A549 (cell line): ENCODE data around the gene ENO1. TPM values are rescaled to one million over a fixed set of nuclear protein-coding genes. Genes with fewer than 3 reads are reported as not detected.

ENCODE experiments used
- ATAC-seq, 2 experiments: fragments of 200-7000 bp in 1 of 2; fragments of >200 bp in 1 of 2; cut with Nextera tagmentation in 1 of 2; cut with Tn5 transposase in 1 of 2; 3 replicates each; pipeline versions ENCODE4 v1.8.0 to v1.9.1; 2018 to 2020; ENCODE audit warnings: mild to moderate bottlenecking in 1 of 2, moderate library complexity in 1 of 2
- CTCF ChIA-PET: fragments of 300-600 bp; sonication (Branson Sonifier 250); formaldehyde crosslinking; extraction: SDS; loops from one replicate; lab custom pipeline; 2021; ENCODE audit warnings: antibody characterized with exemption, inconsistent platforms; lab: Yijun Ruan, JAX
- POLR2A ChIA-PET: fragments of 350-600 bp; formaldehyde crosslinking; extraction: SDS; loops from one replicate; lab custom pipeline; 2021; ENCODE audit warnings: antibody characterized with exemption, inconsistent platforms; lab: Yijun Ruan, JAX
- DNase-seq, 2 experiments: peaks; one replicate each; pipeline versions ENCODE4 v3.0.0 to v3.0.0-alpha.2; 2011 to 2016; ENCODE audit warnings: low read depth in 1 of 2, low spot score in 1 of 2
- FAIRE-seq: peaks from 2 replicates; lab custom pipeline; 2011; peaks lifted over from hg19 to GRCh38; lab: Jason Lieb, UNC
- H3K27ac ChIP-seq, 2 experiments: fragments of >200 bp; sonication (Bioruptor Twin); formaldehyde crosslinking; 3 replicates each; pipeline ENCODE4 v1.5.1; 2016 to 2017
- H3K4me1 ChIP-seq: fragments of >200 bp; sonication (Bioruptor Twin); formaldehyde crosslinking; 3 replicates; pipeline ENCODE4 v1.6.1; 2016
- H3K4me2 ChIP-seq: fragments of >200 bp; sonication (Bioruptor Twin); formaldehyde crosslinking; 3 replicates; pipeline ENCODE4 v1.6.1; 2016
- H3K4me3 ChIP-seq: fragments of >200 bp; sonication (Bioruptor Twin); formaldehyde crosslinking; 3 replicates; pipeline ENCODE4 v1.5.1; 2016
- H3K9me3 ChIP-seq: fragments of >200 bp; sonication (Bioruptor Twin); formaldehyde crosslinking; 3 replicates; pipeline ENCODE4 v1.6.1; 2016
- GATA3 ChIP-seq: IDR thresholded peaks from 2 replicates; pipeline ENCODE4 v1.6.1; 2012; ENCODE audit warnings: borderline replicate concordance
- HOXA7 ChIP-seq: fragments of 250-450 bp; sonication (Bioruptor Pico); IDR thresholded peaks from 2 replicates; pipeline ENCODE4 v1.5.0; 2020; ENCODE audit warnings: mild to moderate bottlenecking, moderate library complexity
- JUN ChIP-seq, 2 experiments: fragments of >200 bp; sonication (Bioruptor Twin); formaldehyde crosslinking; IDR thresholded peaks; 2 replicates in 1 of 2; 3 replicates in 1 of 2; pipeline ENCODE4 v1.6.1; 2016 to 2017
- KDM5A ChIP-seq: fragments of 200-600 bp; sonication (generic); IDR thresholded peaks from 2 replicates; pipeline ENCODE4 v1.6.1; 2016; ENCODE audit warnings: antibody characterized with exemption, mild to moderate bottlenecking
- PHF8 ChIP-seq: fragments of 200-600 bp; sonication (generic); IDR thresholded peaks from 2 replicates; pipeline ENCODE4 v1.6.1; 2016; ENCODE audit warnings: low read depth, mild to moderate bottlenecking, antibody characterized with exemption, moderate library complexity, borderline replicate concordance
- POLR2AphosphoS2 ChIP-seq: conservative IDR thresholded peaks from 2 replicates; pipeline ENCODE4 v1.6.1; 2012; ENCODE audit warnings: low read length, improper control_type of control experiment, inconsistent platforms
- RARB ChIP-seq: fragments of 250-450 bp; sonication (Bioruptor Pico); IDR thresholded peaks from 2 replicates; pipeline ENCODE4 v1.8.0; 2021; ENCODE audit warnings: mild to moderate bottlenecking, moderate library complexity
- REST ChIP-seq: fragments of 200-600 bp; sonication (generic); IDR thresholded peaks from 2 replicates; pipeline ENCODE4 v1.6.1; 2016; ENCODE audit warnings: antibody characterized with exemption, mild to moderate bottlenecking, moderate library complexity
- SMC3 ChIP-seq: fragments of >200 bp; sonication (Bioruptor Twin); formaldehyde crosslinking; IDR thresholded peaks from 3 replicates; pipeline ENCODE4 v1.6.1; 2018; ENCODE audit warnings: inconsistent platforms
- TFCP2L1 ChIP-seq: fragments of 250-450 bp; sonication (Bioruptor Pico); IDR thresholded peaks from 2 replicates; pipeline ENCODE4 v1.5.0; 2021; ENCODE audit warnings: mild to moderate bottlenecking
- WGBS: methylation state at CpG from one replicate; pipeline ENCODE4 v1.1.6; 2017; ENCODE audit errors: missing lambda C conversion rate; 5-methylcytosine and 5-hydroxymethylcytosine counted together
- polyA plus RNA-seq, 4 experiments: library from polyadenylated mRNA; depleted of rRNA in 3 of 4; stranded (reverse); fragments of >200 nt; fragmentation: RNase III in 1 of 4; extraction: RNeasy Plus Mini Kit Qiagen cat#74134 plus additional on column Dnase treatment in 1 of 4; gene quantifications; 2 replicates in 3 of 4; 3 replicates in 1 of 4; pipeline ENCODE4 v1.2.3, GENCODE V29; 2011 to 2017

Gene ENO1
- polyA plus RNA-seq, 2 of the 4 experiments (the other 2 are of a cell fraction), result 1,899 to 2,981 TPM

GRCh38 chr1:8867878-8868567, 10.5 kb downstream of the ENO1 start:
- H3K4me1 ChIP-seq, result peaks cover 98% of the 10 kb centered on the region
- no peak overlapping the region for H3K4me3 ChIP-seq
- CTCF ChIA-PET, result interaction anchor here (1.3 to 2.7 kb wide), 3 partner anchors 19 to 137 kb away, joined by 3 to 8 read pairs (median 7); no protein-coding TSS in a partner anchor
- FAIRE-seq (no peak), DNase-seq (no peak), ATAC-seq (no peak)
- peak overlapping the region; percentile 95 for H3K4me2 ChIP-seq
- H3K9me3 ChIP-seq, result no peaks in the 10 kb centered on the region
- WGBS, result 81% methylated on average over 5 of the region's 5 CpGs
- H3K27ac ChIP-seq, result peak overlapping the region; percentile 9 to 99; a peak in 4 of 6 replicates
- POLR2A ChIA-PET, result interaction anchor here (1.1 to 4.6 kb wide), 3 partner anchors 10 to 19 kb away, joined by 3 to 20 read pairs (median 10); partner anchors contain the start of gene ENO1
- TF ChIP-seq SMC3, result no peak
- 0 out of 2 replicates have a peak, but pooled peaks have one; percentile 16 for TF ChIP-seq GATA3
- TF ChIP-seq KDM5A, result no peak
- TF ChIP-seq HOXA7 (CRISPR knock-in tag), result peak; percentile 29; the same call in 1 of the 2 replicates
- TF ChIP-seq RARB (CRISPR knock-in tag), result peak; percentile 61; the same call in 1 of the 2 replicates
- no peak for TF ChIP-seq JUN (IDR thresholded peaks at IDR 0.05)
- TF ChIP-seq PHF8, result no peak
- TF ChIP-seq REST, result no peak
- TF ChIP-seq POLR2AphosphoS2, result peak; percentile 88; the same call in 1 of the 2 replicates

- peak; percentile 11; the same call in 1 of the 2 replicates for TF ChIP-seq TFCP2L1 (CRISPR knock-in tag)
- TF ChIP-seq HOXA7 (CRISPR knock-in tag), result peak; percentile 57; the same call in 1 of the 2 replicates
- no peak for TF ChIP-seq REST
- TF ChIP-seq, all 56 proteins: peak for 2
- Histone ChIP-seq H3K4me1 (peaks cover 98% of the 10 kb centered on the region), H3K4me2 (peak overlapping the region; percentile 21; the same call in 1 of the 3 replicates), H3K27ac (peak overlapping the region in 1 of 2 experiments; percentile 99; a peak in 3 of 6 replicates), H3K4me3 (no peak overlapping the region), H3K9me3 (no peaks in the 10 kb centered on the region)
- FAIRE-seq, result no peak
- no peak for DNase-seq
- ChIA-PET POLR2A (interaction anchor here (1.1 to 4.6 kb wide), 5 partner anchors 9 to 18 kb away, joined by 3 to 20 read pairs (median 4); partner anchors contain the start of gene ENO1), CTCF (interaction anchor here (0.9 to 5.1 kb wide), 5 partner anchors 18 to 138 kb away, joined by 3 to 24 read pairs (median 4); no protein-coding TSS in a partner anchor)
- no peak for ATAC-seq
- 78% methylated on average over 10 of the region's 11 CpGs for WGBS
Measured at GRCh38 chr1:8866792-8867415, 11.6 kb downstream of the ENO1 start.
